T-cell (primary cell): ENCODE results near the gene ZNF80. TPM values are rescaled to one million over a fixed set of nuclear protein-coding genes. Genes with fewer than 3 reads are reported as not detected.
"Not testable (repeated sequence)": the region's sequence is repeated elsewhere in the genome, so short reads cannot be mapped to it uniquely, and the experiment has no call there.

Experiments used
- ATAC-seq, 4 experiments: fragments of 200-7000 bp in 3 of 4; fragments of 150-1000 bp in 1 of 4; cut with Tn5 transposase; replicated peaks in 1 of 4; 1 replicate in 3 of 4; 2 replicates in 1 of 4; pipeline ENCODE4 v1.10.0; 2021; ENCODE audit warnings: moderate library complexity in 3 of 4, mild to moderate bottlenecking in 2 of 4, moderate number of reproducible peaks in 1 of 4
- CTCF ChIA-PET, 2 donors: fragments of 300-600 bp; sonication (Branson Sonifier 250); formaldehyde crosslinking; loops; one replicate each; lab custom pipeline; 2022; ENCODE audit warnings: antibody characterized with exemption in 2 of 2; lab: Charles Lee
- POLR2A ChIA-PET, 2 donors: fragments of 300-600 bp; sonication (Branson Sonifier 250); formaldehyde crosslinking; loops; one replicate each; lab custom pipeline; 2022; ENCODE audit warnings: antibody characterized with exemption in 2 of 2; lab: Charles Lee
- DNase-seq, 35 experiments: peaks; one replicate each; pipeline versions ENCODE4 v3.0.0 to v3.0.0-alpha.2; 2013 to 2023
- H3K27ac ChIP-seq: one replicate; pipeline ENCODE4 v1.5.1; 2013; ENCODE audit warnings: low read length
- H3K27me3 ChIP-seq, 2 experiments: replicated peaks in 1 of 2; 1 replicate in 1 of 2; 2 replicates in 1 of 2; pipeline versions ENCODE4 v1.6.1 to v1.7.0; 2013; ENCODE audit warnings: low read length in 1 of 2, mixed read lengths in 1 of 2; ENCODE audit not compliant: control insufficient read depth in 2 of 2, insufficient read depth in 2 of 2; ENCODE audit errors: extremely low read depth in 1 of 2
- H3K36me3 ChIP-seq, 2 donors: 1 replicate in 1 of 2; 2 replicates in 1 of 2; pipeline versions ENCODE4 v1.6.1 to v1.7.0; 2013; ENCODE audit warnings: low read length in 1 of 2; ENCODE audit not compliant: control insufficient read depth in 2 of 2, insufficient read depth in 1 of 2; ENCODE audit errors: extremely low read depth in 1 of 2
- H3K4me1 ChIP-seq, 2 experiments: 1 replicate in 1 of 2; 2 replicates in 1 of 2; pipeline versions ENCODE4 v1.6.1 to v1.7.0; 2013; ENCODE audit warnings: low read length in 2 of 2, mixed read lengths in 1 of 2; ENCODE audit not compliant: insufficient read depth in 2 of 2, control insufficient read depth in 1 of 2; ENCODE audit errors: extremely low read depth in 1 of 2
- H3K4me3 ChIP-seq, 2 donors: 1 replicate in 1 of 2; 2 replicates in 1 of 2; pipeline versions ENCODE4 v1.5.1 to v1.7.0; 2013; ENCODE audit warnings: mild to moderate bottlenecking in 2 of 2, low read length in 1 of 2, moderate library complexity in 1 of 2; ENCODE audit not compliant: control insufficient read depth in 1 of 2; ENCODE audit errors: extremely low read depth in 1 of 2
- H3K9me3 ChIP-seq: 2 replicates; pipeline ENCODE4 v1.7.0; 2013
- H3K27ac Mint-ChIP-seq, 2 donors: one replicate each; pipeline ENCODE4 v1.8.0; 2020 to 2021; ENCODE audit warnings: mild to moderate bottlenecking in 2 of 2, mixed read lengths in 2 of 2
- H3K27me3 Mint-ChIP-seq, 2 donors: one replicate each; pipeline ENCODE4 v1.8.0; 2021 to 2022; ENCODE audit warnings: mixed read lengths in 2 of 2
- H3K36me3 Mint-ChIP-seq: one replicate; pipeline ENCODE4 v1.8.0; 2021; ENCODE audit warnings: mixed read lengths
- H3K4me1 Mint-ChIP-seq, 3 donors: one replicate each; pipeline ENCODE4 v1.8.0; 2020 to 2022; ENCODE audit warnings: mixed read lengths in 3 of 3, mild to moderate bottlenecking in 1 of 3
- H3K4me3 Mint-ChIP-seq, 3 donors: one replicate each; pipeline ENCODE4 v1.8.0; 2020 to 2022; ENCODE audit warnings: mild to moderate bottlenecking in 3 of 3, mixed read lengths in 3 of 3, moderate library complexity in 3 of 3
- H3K9me3 Mint-ChIP-seq, 3 donors: one replicate each; pipeline ENCODE4 v1.8.0; 2020 to 2022; ENCODE audit warnings: mixed read lengths in 3 of 3
- WGBS: methylation state at CpG from one replicate; pipeline ENCODE4 v1.1.5; 2013; ENCODE audit warnings: missing lambda C conversion rate; ENCODE audit not compliant: insufficient coverage; 5-methylcytosine and 5-hydroxymethylcytosine counted together
- total RNA-seq, 35 experiments: library from RNA in 6 of 35; stranded (reverse) in 6 of 35; fragments of 120-200 nt in 1 of 35; gene quantifications; one replicate each; pipeline versions ENCODE4 v1.2.1 to v1.2.4 and lab custom pipeline; 2013 to 2026

Gene ZNF80
- total RNA-seq: 1 to 10 TPM in 3 of 5 donors, under 1 TPM in 2; 0.47 to 1.4 (median 1.1) TPM
- total RNA-seq (2013): 4.4 TPM
- 0.51 to 5.4 (median 2.3) reads per million in 29 experiments for total RNA-seq (lab: John Stamatoyannopoulos, UW)

DNA sequence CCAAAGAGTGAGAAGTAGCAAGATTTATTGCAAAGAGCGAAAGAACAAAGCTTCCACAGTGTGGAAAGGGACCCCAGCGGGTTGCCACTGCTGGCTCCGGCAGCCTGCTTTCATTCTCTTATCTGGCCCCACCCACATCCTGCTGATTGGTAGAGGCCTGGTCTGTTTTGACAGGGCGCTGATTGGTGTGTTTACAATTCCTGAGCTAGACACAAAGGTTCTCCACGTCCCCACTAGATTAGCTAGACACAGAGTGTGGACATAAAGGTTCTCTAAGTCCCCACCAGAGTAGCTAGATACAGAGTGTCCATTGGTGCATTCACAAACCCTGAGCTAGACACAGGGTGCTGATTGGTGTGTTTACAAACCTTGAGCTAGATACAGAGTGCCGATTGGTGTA, at the start of gene ZNF80:
Gene ZNF80, minus strand, starts transcription at position 101 of the 400 bp plus-strand sequence. CDS start 504 bp downstream, outside the sequence.
- H3K27ac ChIP-seq: not testable (repeated sequence)
- H3K4me3 ChIP-seq: peak within 1 kb of the TSS in 1 of 2 donors; percentile 13

DNA sequence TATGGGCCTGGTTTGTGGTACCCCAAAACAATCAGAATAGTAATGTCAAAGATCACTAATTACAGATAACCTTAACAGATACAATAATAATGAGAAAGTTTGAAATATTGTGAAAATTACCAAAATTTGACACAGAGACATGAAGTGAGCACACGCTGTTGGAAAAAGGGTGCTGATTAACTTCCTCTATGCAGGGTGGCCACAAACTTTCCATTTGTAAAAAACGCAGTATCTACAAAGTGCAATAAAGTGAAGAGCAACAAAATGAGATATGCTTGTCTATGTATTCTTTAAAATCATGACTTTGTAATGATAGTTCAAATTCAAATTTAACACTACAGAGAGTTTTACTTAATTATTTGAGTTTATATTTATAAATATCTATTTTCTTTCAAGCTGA, 48.9 kb upstream of the ZNF80 start:
- peaks cover 20 to 42% (median 35%) of the 10 kb centered on the region in 3 donors for H3K4me1 Mint-ChIP-seq
- peak overlapping the region; percentile 59 to 73 (median 69) for H3K4me3 Mint-ChIP-seq
- peak overlapping the region in 1 of 2 donors; percentile 22 for H3K4me3 ChIP-seq
- peak overlapping the region; percentile 89 for H3K27ac ChIP-seq
- H3K4me1 ChIP-seq: peaks cover 0 to 12% of the 10 kb centered on the region in 2 experiments
- H3K27me3 ChIP-seq: no peaks in the 10 kb centered on the region
- no peaks in the 10 kb centered on the region for H3K36me3 Mint-ChIP-seq
- H3K27ac Mint-ChIP-seq: peak overlapping the region; percentile 98 to 99
- WGBS: no CpG with 5 or more reads among the region's 2 CpGs
- H3K36me3 ChIP-seq: no peaks in the 10 kb centered on the region
- DNase-seq (peak in 1 of 35 experiments; percentile 35), ATAC-seq (no peak)
- CTCF ChIA-PET: interaction anchor here (0.9 to 1.2 kb wide), 5 partner anchors 16 to 115 kb away, joined by 3 to 5 read pairs (median 3); no protein-coding TSS in a partner anchor
- no peaks in the 10 kb centered on the region for H3K27me3 Mint-ChIP-seq
- H3K9me3 Mint-ChIP-seq: no peaks in the 10 kb centered on the region
- H3K9me3 ChIP-seq: no peaks in the 10 kb centered on the region
- POLR2A ChIA-PET: interaction anchor here in 1 of 2 donors (0.6 to 0.7 kb wide), 2 partner anchors 8 to 26 kb away, joined by 3 read pairs; partner anchors contain the start of gene TIGIT

More for the DNA sequence above, at the start of gene ZNF80:
- CTCF ChIA-PET, H3K36me3 Mint-ChIP-seq, H3K9me3 Mint-ChIP-seq, H3K27me3 ChIP-seq, DNase-seq, H3K36me3 ChIP-seq, H3K27me3 Mint-ChIP-seq, POLR2A ChIA-PET, ATAC-seq, H3K9me3 ChIP-seq: not testable (repeated sequence)
- WGBS: no CpG with 5 or more reads among the region's 6 CpGs
- peak within 1 kb of the TSS; percentile 92 to 95 for H3K27ac Mint-ChIP-seq
- H3K4me3 Mint-ChIP-seq: peak within 1 kb of the TSS; percentile 34 to 62 (median 54)
- H3K4me1 ChIP-seq: peaks cover 3 to 32% of the 10 kb centered on the region in 2 experiments
- peaks cover 47 to 56% (median 47%) of the 10 kb centered on the region in 3 donors for H3K4me1 Mint-ChIP-seq

DNA sequence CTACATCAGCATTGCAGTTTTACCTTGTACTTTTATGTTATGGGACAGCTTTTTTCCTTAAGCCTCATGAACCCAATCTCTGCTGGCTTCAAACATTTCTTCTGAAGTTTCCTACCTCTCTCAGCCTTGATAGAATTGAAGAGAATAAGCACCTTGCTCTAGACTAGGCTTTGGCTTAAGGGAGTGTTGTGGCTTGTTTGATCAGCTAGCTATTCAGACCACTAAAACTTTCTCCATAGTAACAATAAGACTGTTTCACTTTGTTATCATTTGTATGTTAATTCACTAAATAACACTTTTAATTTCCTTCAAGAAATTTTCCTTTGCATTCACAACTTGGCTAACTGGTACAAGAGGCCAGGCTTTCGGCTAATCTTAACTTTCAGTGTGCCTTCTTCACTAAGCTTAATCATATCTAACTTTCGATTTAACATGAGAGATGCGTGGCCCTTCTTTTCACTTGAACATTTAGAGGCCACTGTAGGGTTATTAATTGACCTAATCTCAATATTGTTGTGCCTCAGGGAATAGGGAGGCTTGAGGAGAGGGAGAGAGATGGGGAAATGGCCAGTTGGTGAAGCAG, 48.4 kb upstream of the ZNF80 start:
- Histone ChIP-seq H3K9me3 (no peaks in the 10 kb centered on the region), H3K4me1 (peaks cover 0 to 7% of the 10 kb centered on the region in 2 experiments), H3K4me3 (peak overlapping the region in 1 of 2 donors; percentile 22), H3K36me3 (no peaks in the 10 kb centered on the region), H3K27ac (peak overlapping the region; percentile 89), H3K27me3 (no peaks in the 10 kb centered on the region)
- POLR2A ChIA-PET: interaction anchor here in 1 of 2 donors (0.5 to 1.0 kb wide), 5 partner anchors 8 to 72 kb away, joined by 3 to 5 read pairs (median 3); partner anchors contain the start of gene TIGIT
- DNase-seq: peak in 1 of 35 experiments; percentile 43
- Mint-ChIP-seq H3K4me3 (peak overlapping the region; percentile 59 to 73 (median 69)), H3K9me3 (no peaks in the 10 kb centered on the region), H3K27ac (peak overlapping the region; percentile 98 to 99), H3K27me3 (no peaks in the 10 kb centered on the region), H3K4me1 (peaks cover 15 to 37% (median 30%) of the 10 kb centered on the region in 3 donors), H3K36me3 (no peaks in the 10 kb centered on the region)
- CTCF ChIA-PET: interaction anchor here (0.6 to 1.3 kb wide), 8 partner anchors 14 to 133 kb away, joined by 3 to 5 read pairs (median 3); no protein-coding TSS in a partner anchor
- 20% methylated on average over 1 of the region's 3 CpGs for WGBS
- peak; percentile 40 to 87 (median 74) for ATAC-seq

DNA sequence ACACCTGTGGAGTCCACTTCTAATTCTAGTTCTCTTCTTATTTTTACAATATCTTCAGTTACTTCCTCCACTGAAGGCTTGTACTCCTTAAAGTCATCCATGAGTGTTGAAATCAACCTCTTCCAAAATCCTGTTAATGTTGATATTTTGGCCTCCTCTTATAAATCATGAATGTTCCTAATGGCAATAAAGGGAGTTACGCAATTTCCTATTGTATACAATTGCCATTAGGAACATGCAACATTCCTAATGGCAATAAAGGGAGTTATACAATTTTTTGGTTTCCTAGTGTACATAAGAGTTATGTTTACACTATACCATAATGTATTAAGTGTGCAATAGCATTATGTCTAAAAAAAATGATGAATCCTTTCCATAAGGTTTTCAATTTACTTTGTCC, 47.3 kb upstream of the ZNF80 start:
- no peaks in the 10 kb centered on the region for H3K27me3 ChIP-seq
- H3K4me1 ChIP-seq: peaks cover 0 to 3% of the 10 kb centered on the region in 2 experiments
- H3K36me3 ChIP-seq: no peaks in the 10 kb centered on the region
- Mint-ChIP-seq H3K27ac (peak overlapping the region in 1 of 2 donors; percentile 99), H3K4me3 (no peak overlapping the region), H3K36me3 (no peaks in the 10 kb centered on the region), H3K4me1 (peaks cover 14 to 29% (median 22%) of the 10 kb centered on the region in 3 donors), H3K9me3 (no peaks in the 10 kb centered on the region), H3K27me3 (no peaks in the 10 kb centered on the region)
- H3K4me3 ChIP-seq: no peak overlapping the region
- ChIA-PET POLR2A (interaction anchor here in 1 of 2 donors (0.6 to 0.9 kb wide), 2 partner anchors 61 to 96 kb away, joined by 3 to 5 read pairs; no protein-coding TSS in a partner anchor), CTCF (interaction anchor here in 1 of 2 donors (0.6 to 1.3 kb wide), 4 partner anchors 13 to 134 kb away, joined by 3 to 4 read pairs (median 4); no protein-coding TSS in a partner anchor)
- DNase-seq (no peak), ATAC-seq (no peak)
- no CpG with 5 or more reads among the region's 1 CpG for WGBS
- no peak overlapping the region for H3K27ac ChIP-seq
- no peaks in the 10 kb centered on the region for H3K9me3 ChIP-seq

DNA sequence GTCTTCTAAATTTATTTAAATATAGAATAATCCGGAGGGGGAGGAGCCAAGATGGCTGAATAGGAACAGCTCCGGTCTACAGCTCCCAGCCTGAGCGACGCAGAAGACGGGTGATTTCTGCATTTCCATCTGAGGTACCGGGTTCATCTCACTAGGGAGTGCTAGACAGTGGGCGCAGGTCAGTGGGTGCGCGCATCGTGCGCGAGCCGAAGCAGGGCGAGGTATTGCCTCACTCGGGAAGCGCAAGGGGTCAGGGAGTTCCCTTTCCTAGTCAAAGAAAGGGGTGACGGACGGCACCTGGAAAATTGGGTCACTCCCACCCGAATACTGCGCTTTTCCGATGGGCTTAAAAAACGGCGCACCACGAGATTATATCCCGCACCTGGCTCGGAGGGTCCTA, 39.5 kb upstream of the ZNF80 start:
- H3K9me3 ChIP-seq, H3K4me3 ChIP-seq, H3K9me3 Mint-ChIP-seq, POLR2A ChIA-PET, H3K27ac ChIP-seq, ATAC-seq, H3K4me1 ChIP-seq, H3K27me3 Mint-ChIP-seq, H3K27ac Mint-ChIP-seq, H3K4me3 Mint-ChIP-seq, H3K27me3 ChIP-seq, H3K36me3 Mint-ChIP-seq, H3K36me3 ChIP-seq, H3K4me1 Mint-ChIP-seq, DNase-seq: not testable (repeated sequence)
- CTCF ChIA-PET: interaction anchor here in 1 of 2 donors (0.6 kb wide), 1 partner anchor 27 kb away, joined by 3 read pairs; no protein-coding TSS in a partner anchor
- WGBS: 83% methylated on average over 1 of the region's 26 CpGs

DNA sequence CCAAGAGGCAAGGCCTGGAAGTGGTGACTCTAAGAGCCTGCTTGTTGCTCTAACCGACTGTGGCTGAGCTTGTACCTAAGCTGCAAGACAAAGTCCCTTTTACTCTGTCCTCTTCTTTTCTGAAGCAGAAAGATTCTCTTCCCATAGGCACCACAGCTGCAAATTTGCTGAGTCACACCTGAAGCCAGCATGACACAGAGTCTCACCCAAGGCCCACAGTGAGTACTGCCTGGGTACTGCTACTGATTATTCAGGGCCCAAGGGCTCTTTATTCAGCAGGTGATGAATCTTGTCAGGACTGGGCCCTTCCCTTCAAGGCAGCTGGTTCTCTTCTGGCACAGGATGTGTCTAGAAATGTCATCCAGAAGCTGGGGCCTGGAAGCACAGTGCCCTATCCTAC, 37.6 kb upstream of the ZNF80 start:
- ChIA-PET POLR2A (interaction anchor here in 1 of 2 donors (0.6 kb wide), 1 partner anchor 74 kb away, joined by 4 read pairs; no protein-coding TSS in a partner anchor), CTCF (interaction anchor here (0.5 to 0.6 kb wide), 2 partner anchors 32 to 837 kb away, joined by 3 read pairs; no protein-coding TSS in a partner anchor)
- Histone ChIP-seq H3K4me3 (no peak overlapping the region), H3K4me1 (no peaks in the 10 kb centered on the region), H3K9me3 (no peaks in the 10 kb centered on the region), H3K36me3 (no peaks in the 10 kb centered on the region), H3K27ac (no peak overlapping the region), H3K27me3 (no peaks in the 10 kb centered on the region)
- 100% methylated on average over 1 of the region's 1 CpG for WGBS
- no peak for DNase-seq
- no peak for ATAC-seq
- Mint-ChIP-seq H3K4me1 (no peaks in the 10 kb centered on the region), H3K4me3 (no peak overlapping the region), H3K9me3 (peaks cover 0 to 3% (median 3%) of the 10 kb centered on the region in 3 donors), H3K27ac (no peak overlapping the region), H3K27me3 (no peaks in the 10 kb centered on the region), H3K36me3 (peaks cover 7% of the 10 kb centered on the region)
